Measurements from ENCODE around the gene SNX4. TPM values are rescaled to one million over a fixed set of nuclear protein-coding genes. Genes with fewer than 3 reads are reported as not detected.
"Not testable (repeated sequence)": the region's sequence is repeated elsewhere in the genome, so short reads cannot be mapped to it uniquely, and the experiment has no call there.

SNX4 gene
- total and polyA plus RNA-seq, 3 donors from 2014 or later = 22.8 to 67.2 (median 60.7) TPM

- H3K27ac ChIP-seq = no peak overlapping the region
- H3K4me3 ChIP-seq = no peak overlapping the region
- H3K4me1 ChIP-seq = no peaks in the 10 kb centered on the region
- TF ChIP-seq CTCF (IDR thresholded peaks at IDR 0.05) (no peak), POLR2A (IDR thresholded peaks at IDR 0.05) (no peak)
- no peaks in the 10 kb centered on the region for H3K9me3 ChIP-seq
- 79 to 93% methylated on average over 3 of the region's 3 CpGs for WGBS, 2 donors
- intact Hi-C loops (cut with DNase I; ENCODE audit: low total_unique reads) = no loop called here
- no peaks in the 10 kb centered on the region for H3K36me3 ChIP-seq (ENCODE audit: low read depth, missing control alignments)
- no peak for DNase-seq
- H3K27me3 ChIP-seq = no peaks in the 10 kb centered on the region
These were observed 103.8 kb downstream of the SNX4 start for GRCh38 chr3:125416235-125416634.

DNA sequence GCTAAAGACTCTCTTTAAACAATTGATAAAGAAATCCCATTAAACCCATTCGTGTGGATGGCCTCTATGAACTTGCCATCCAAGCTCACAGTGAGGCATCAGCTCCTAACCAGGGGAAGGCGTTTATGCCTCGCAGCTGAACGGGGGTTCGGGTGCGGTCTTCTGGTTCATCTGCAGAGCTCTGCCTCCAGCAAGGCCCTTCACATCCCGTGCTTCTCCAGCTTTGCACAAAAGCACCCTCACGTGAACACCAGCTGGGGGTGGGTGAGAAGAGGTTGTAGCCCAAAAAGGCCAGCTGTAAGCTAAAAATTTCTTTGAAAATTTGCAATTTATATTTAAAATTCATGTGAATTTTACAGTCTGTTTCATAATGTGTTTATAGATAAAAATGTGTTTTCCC, 105.3 kb downstream of the SNX4 start:
- H3K9me3 ChIP-seq = no peaks in the 10 kb centered on the region
- H3K4me3 ChIP-seq = no peak overlapping the region
- TF ChIP-seq POLR2A (IDR thresholded peaks at IDR 0.05) = no peak
- no peak for TF ChIP-seq CTCF (IDR thresholded peaks at IDR 0.05)
- no peak overlapping the region for H3K27ac ChIP-seq
- DNase-seq = no peak
- no peaks in the 10 kb centered on the region for H3K36me3 ChIP-seq (ENCODE audit: low read depth, missing control alignments)
- intact Hi-C loops (cut with DNase I; ENCODE audit: low total_unique reads) = no loop called here
- H3K27me3 ChIP-seq = no peaks in the 10 kb centered on the region
- H3K4me1 ChIP-seq = no peaks in the 10 kb centered on the region
- WGBS, 2 donors = 84 to 87% methylated on average over 8 of the region's 8 CpGs

DNA sequence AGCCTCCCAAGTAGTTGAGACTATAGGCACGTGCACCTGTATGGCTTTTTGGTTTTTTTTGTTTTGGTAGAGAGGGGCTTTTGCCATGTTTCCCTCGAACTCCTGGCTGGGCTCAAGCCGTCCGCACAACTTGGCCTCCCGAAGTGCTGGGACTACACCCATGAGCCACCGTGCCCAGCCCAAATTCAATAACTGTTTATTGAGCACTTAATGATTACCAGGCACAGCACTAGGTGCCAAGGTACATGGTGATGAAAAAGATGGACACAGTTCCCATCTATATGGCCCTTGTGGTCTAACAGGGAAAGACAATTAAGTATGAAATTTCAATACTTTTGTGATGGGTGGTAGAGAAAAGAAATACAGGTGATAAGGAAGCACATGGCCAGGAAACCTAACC, 109.1 kb downstream of the SNX4 start:
- no peaks in the 10 kb centered on the region for H3K27me3 ChIP-seq
- H3K4me3 ChIP-seq = no peak overlapping the region
- WGBS, 2 donors = 93 to 95% methylated on average over 6 of the region's 6 CpGs
- no peaks in the 10 kb centered on the region for H3K4me1 ChIP-seq
- no peaks in the 10 kb centered on the region for H3K36me3 ChIP-seq (ENCODE audit: low read depth, missing control alignments)
- no peak overlapping the region for H3K27ac ChIP-seq
- no peaks in the 10 kb centered on the region for H3K9me3 ChIP-seq
- no peak for DNase-seq
- intact Hi-C loops (cut with DNase I; ENCODE audit: low total_unique reads) = no loop called here
- TF ChIP-seq POLR2A (IDR thresholded peaks at IDR 0.05) (no peak), CTCF (IDR thresholded peaks at IDR 0.05) (no peak)

- TF ChIP-seq CTCF (IDR thresholded peaks at IDR 0.05) = no peak
- 85 to 87% methylated on average over 2 of the region's 2 CpGs for WGBS, 2 donors
- intact Hi-C loops (cut with DNase I; ENCODE audit: low total_unique reads) = no loop called here
These were observed 113.9 kb downstream of the SNX4 start for GRCh38 chr3:125406070-125406469.

GRCh38 chr3:125405515-125405914, 114.5 kb downstream of the SNX4 start:
- H3K27ac ChIP-seq; H3K4me3 ChIP-seq; H3K36me3 ChIP-seq (ENCODE audit: low read depth, missing control alignments); H3K27me3 ChIP-seq; intact Hi-C loops (cut with DNase I; ENCODE audit: low total_unique reads); H3K9me3 ChIP-seq; DNase-seq; H3K4me1 ChIP-seq: not testable (repeated sequence)
- WGBS, 2 donors = 85 to 97% methylated on average over 4 of the region's 4 CpGs

More at GRCh38 chr3:125406070-125406469, 113.9 kb downstream of the SNX4 start:
- Histone ChIP-seq H3K4me1 (no peaks in the 10 kb centered on the region), H3K9me3 (no peaks in the 10 kb centered on the region), H3K27ac (no peak overlapping the region), H3K36me3 (ENCODE audit: low read depth, missing control alignments) (no peaks in the 10 kb centered on the region), H3K27me3 (no peaks in the 10 kb centered on the region), H3K4me3 (no peak overlapping the region)
- DNase-seq = no peak

Measured in testis (tissue), 3 donors.